NCI-H82 (cell line): Measurements from ENCODE around the gene RABL2A.
"Not testable (repeated sequence)": the region's sequence is repeated elsewhere in the genome, so short reads cannot be mapped to it uniquely, and the experiment has no call there.

Experiments
- DNase-seq: peaks from one replicate; lab custom pipeline; 2025; lab: John Stamatoyannopoulos, UW

RABL2A gene

DNA sequence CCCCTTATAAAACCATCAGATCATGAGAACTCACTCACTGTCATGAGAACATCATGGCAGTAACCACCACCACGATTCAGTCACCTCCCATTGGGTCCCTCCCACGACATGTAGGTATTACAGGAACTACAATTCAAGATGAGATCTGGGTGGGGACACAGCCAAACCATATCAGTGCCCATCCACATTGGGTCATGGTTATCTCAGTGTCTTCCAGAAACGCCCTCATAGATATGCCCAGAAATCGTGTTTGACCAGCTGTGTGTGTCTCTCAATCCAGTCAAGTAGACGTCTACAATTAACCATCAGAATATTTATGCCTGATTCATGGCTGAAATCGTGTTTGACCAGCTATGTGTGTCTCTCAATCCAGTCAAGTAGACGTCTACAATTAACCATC is 17.2 kb upstream of the RABL2A start:
- DNase-seq, result not testable (repeated sequence)

GRCh38 chr2:113621002-113621401 is 6.1 kb upstream of the RABL2A start:
- not testable (repeated sequence) for DNase-seq

DNA sequence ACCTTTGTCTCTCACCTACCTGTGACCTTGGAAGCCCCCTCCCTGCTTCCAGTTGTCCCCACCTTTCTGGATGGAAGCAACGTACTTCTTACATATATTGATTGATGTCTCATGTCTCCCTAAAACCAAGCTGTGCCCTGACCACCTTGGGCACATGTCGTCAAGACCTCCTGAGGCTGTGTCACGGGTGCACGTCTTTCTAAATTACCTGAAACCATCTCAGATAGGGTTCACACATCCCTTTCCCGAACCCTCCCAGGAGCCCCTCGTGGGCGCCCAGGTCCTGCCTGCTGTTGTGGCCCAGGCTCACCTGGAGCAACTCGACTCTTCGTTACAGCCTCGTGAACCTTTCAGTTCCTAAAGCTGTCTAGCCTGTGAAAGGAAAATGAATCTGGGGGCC is 1.2 kb upstream of the RABL2A start:
- not testable (repeated sequence) for DNase-seq

DNA sequence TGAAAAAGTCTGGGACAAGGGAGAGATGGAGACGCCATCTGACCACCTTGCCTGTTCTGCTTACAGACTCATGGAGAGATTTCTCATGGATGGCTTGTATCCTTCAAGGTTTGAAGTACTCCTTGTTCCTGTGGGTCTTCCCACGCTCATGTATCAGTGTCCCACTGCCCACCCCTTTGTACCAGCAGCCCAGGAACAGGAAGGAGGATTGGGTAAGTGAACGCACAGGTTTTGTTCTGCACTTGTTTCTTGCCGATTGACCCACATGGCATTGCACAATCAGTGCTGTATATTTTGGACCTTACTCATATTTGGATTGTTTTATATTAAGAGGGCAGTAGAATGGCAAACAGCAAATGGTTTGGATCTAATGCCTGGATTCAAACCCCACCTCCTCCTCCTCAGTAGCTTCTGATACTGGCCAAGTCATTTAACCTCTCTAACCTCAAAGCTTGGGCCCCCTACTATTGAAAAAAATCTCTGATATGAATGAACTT is 5.8 kb downstream of the RABL2A start:
- DNase-seq, result not testable (repeated sequence)

GRCh38 chr2:113635358-113635757 is 8.3 kb downstream of the RABL2A start:
- not testable (repeated sequence) for DNase-seq

GRCh38 chr2:113636226-113636625 is 9.2 kb downstream of the RABL2A start:
- DNase-seq, result not testable (repeated sequence)

- DNase-seq, result not testable (repeated sequence)
These were observed 11.0 kb downstream of the RABL2A start for GRCh38 chr2:113638084-113638483.

GRCh38 chr2:113646217-113646616 is 19.2 kb downstream of the RABL2A start:
- not testable (repeated sequence) for DNase-seq

- not testable (repeated sequence) for DNase-seq
These were observed 24.1 kb downstream of the RABL2A start for GRCh38 chr2:113650834-113651815.

- not testable (repeated sequence) for DNase-seq
These were observed 25.5 kb downstream of the RABL2A start for GRCh38 chr2:113652599-113652998.

- DNase-seq, result not testable (repeated sequence)
These were observed 29.1 kb downstream of the RABL2A start for GRCh38 chr2:113656031-113656624.

DNA sequence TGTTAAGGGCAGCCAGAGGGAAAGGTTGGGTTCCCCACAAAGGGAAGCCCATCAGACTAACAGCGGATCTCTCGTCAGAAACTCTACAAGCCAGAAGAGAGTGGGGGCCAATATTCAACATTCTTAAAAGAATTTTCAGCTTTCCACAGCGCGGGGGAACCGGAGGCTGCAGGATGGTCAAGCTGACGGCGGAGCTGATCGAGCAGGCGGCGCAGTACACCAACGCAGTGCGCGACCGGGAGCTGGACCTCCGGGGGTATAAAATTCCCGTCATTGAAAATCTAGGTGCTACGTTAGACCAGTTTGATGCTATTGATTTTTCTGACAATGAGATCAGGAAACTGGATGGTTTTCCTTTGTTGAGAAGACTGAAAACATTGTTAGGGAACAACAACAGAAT is 30.7 kb downstream of the RABL2A start:
- DNase-seq, result not testable (repeated sequence)

- not testable (repeated sequence) for DNase-seq
These were observed 36.4 kb downstream of the RABL2A start for GRCh38 chr2:113663285-113664060.

DNA sequence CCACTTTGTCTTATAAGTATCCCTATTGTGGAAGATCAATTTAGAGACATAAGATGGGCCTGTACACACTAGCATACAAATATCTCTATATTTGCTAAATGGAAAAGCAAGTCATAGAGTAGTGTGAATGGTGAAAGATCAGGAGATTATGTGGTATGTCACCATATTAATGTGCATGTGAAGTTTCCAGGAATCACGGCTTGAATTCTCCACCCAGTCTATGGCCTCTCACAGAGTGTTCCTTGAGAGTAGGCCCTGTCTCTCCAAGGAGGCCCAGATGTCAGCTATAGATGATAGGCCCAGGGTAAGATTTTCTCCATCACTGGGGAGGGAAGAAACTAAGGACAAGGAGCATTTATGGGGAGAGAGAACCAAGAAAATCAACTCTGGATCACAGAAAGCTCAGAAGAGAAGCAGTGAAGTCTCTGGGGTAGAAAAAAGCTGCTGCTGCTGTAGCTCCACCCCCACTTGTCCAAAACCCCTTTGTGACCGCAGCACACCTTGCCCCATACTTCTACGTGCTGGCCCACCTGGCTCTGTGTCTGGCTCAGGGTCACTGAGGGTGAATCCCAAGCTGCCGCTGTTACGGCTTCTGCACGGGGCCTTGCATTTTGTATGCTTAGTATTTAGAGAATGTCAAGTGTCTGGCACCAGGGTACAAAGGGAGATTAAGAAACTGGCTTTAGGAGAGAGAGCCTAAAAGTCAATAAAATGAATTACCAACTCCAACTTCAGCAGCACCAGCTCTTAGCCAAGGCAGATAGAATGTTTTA is 37.9 kb downstream of the RABL2A start:
- not testable (repeated sequence) for DNase-seq

- DNase-seq, result peak; percentile 97
These were observed 41.9 kb downstream of the RABL2A start for GRCh38 chr2:113669013-113669412.

DNA sequence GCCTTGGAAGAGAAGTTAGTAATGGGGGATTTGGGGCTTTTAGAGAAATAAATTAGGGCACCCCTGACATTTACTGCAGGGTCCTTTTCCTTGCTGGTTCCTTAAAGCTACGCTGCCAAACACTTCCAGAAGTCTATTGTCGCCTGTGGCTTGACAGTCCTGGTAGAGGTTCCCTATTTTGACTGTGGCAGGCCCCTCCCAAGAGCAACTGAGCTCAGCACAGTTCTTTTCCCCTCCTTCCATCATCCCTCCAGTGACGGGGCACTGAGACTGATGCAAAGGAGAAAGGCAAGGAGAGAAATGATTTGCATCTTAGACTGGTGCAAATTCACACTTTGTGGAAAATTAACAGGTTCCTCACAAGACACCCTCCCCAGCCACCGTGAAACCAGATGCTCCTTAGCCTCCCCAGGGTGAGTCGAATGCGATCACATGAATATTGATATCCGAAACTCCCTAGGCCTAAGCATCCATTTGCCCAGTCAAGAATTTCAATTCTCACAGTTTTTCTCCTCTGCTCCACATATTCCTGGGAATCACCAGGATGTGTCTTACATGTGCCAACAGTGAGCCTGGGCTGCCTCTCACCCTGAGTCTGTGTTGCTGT is 45.4 kb downstream of the RABL2A start:
- DNase-seq, result no peak

DNA sequence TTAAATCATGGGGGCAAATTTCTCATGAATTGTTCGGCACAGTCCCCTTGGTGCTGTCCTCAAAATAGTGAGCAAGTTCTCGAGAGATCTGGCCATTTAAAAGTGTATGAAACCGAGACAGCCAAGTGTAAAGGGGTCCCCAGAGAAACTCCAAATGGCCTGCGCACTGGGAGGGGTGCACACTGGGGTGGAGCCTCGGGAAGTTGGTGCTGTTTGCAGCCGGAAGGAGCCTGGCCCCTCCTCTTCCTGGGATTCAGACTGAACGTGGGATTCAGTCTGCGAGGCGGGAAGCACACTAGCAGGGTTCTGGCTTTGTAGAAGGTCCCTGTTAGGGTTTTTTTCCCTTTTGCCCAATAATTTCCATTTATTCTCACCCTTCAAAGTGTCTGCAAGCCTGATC is 48.8 kb downstream of the RABL2A start:
- DNase-seq, result no peak

GRCh38 chr2:113676623-113677266 is 49.7 kb downstream of the RABL2A start:
- DNase-seq, result no peak

GRCh38 chr2:113677330-113677729 is 50.3 kb downstream of the RABL2A start:
- no peak for DNase-seq

DNA sequence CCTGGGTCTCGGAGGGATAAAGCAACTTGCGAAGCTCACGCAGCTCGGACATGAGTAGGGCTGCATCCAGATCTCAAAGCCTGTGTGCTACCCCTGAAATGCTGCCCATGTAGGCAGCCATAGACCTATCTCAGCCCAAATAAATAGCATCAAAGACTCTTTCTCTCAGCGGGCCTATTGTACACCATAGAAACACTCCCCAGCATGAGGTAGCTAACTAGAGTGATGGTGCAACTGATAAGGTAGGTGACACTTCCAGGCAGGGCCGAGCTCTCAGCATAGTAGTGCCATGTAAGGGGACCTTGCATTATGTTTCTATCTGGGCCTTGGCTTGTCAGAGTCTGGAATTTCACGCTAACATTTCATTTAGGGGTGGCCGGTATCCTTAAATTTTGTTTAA is 52.4 kb downstream of the RABL2A start:
- DNase-seq, result no peak
